CD1c-positive myeloid dendritic cell (primary cell): ENCODE results near the gene UNK.

Source experiments
- DNase-seq: peaks from one replicate; pipeline ENCODE4 v3.0.0-alpha.2; 2016; ENCODE audit errors: extremely low spot score

Gene UNK

GRCh38 chr17:75820094-75821080 lies 35.8 kb downstream of the UNK start:
- DNase-seq = no peak

DNA sequence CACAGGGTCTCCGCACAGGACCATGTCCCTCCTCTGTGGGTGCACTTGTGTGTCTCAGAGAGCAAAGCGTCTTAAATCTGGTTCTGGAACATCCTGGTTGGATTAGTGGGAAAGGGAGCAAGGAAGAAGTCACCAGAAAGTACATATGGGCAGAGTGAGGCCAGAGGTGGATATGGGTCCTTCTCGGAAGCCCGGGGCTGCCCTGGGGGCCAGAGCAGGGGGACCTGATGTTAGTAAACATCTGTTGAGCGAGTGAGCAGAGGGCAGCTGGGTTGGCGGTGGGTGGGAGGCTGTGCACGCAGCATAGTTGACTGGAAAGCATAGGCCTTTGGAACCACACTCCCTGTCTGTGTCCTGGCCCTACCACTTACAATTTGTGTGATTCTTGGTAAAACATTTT lies 36.9 kb downstream of the UNK start:
- DNase-seq = no peak

GRCh38 chr17:75822119-75822799 lies 37.7 kb downstream of the UNK start:
- DNase-seq = no peak

- no peak for DNase-seq
Observed at GRCh38 chr17:75822800-75823166, 38.2 kb downstream of the UNK start.

DNA sequence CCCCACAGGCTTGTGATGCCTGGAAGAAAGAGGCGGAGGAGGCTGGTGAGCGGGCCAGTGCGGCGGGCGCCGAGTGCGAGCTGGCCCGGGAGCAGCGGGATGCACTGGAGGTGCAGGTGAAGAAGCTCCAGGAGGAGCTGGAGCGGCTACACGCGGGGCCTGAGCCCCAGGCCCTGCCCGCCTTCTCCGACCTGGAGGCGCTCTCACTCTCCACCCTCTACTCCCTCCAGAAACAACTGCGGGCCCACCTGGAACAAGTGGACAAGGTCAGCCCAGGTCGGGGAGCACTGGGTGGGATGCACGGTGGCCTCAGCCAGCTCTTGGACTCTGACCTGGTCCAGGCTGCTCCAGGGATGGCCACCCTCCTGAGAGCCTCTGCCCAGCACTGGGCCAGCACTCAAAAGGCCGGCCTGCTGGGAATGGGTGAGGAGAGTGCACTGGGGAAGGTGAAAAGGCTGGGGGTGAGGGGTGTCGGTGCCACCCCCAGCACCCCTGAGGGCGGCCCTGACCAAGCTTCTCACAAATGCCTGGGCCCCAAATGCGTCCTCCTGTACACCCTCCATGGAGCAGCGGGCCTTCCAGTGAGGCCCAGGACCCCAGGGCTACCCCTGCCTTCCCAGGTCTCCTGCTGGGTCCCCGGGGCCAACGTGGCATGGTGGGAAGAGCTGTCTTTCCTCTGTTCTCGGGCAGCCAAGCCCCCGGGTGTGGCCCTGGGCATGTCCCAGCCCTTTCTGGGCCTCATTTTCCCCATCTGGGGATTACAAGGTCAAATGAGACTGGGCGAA lies 38.8 kb downstream of the UNK start:
- no peak for DNase-seq

DNA sequence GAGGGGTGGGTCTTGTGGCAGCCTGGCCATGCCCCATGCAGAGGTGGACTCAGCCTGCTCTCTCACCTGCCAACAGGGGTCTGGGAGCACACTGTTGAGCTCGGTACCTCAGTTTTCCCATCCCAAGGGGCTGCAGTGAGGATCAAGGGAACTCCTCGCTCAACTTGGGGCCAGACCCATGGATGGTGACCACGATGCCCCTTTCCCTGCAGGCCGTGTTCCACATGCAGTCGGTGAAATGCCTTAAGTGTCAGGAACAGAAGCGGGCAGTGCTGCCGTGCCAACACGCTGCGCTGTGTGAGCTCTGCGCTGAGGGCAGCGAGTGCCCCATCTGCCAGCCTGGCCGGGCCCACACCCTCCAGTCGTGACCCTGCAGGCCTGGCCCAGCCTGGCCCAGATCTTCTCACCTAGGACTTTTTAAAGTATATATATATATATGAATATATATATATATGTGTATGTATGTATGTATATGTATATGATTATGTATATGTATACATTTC lies 39.5 kb downstream of the UNK start:
- no peak for DNase-seq

GRCh38 chr17:75824666-75825065 lies 40.1 kb downstream of the UNK start:
- no peak for DNase-seq

GRCh38 chr17:75825149-75825552 lies 40.5 kb downstream of the UNK start:
- DNase-seq = no peak

- DNase-seq = no peak
Observed at GRCh38 chr17:75825748-75826370, 41.3 kb downstream of the UNK start.

DNA sequence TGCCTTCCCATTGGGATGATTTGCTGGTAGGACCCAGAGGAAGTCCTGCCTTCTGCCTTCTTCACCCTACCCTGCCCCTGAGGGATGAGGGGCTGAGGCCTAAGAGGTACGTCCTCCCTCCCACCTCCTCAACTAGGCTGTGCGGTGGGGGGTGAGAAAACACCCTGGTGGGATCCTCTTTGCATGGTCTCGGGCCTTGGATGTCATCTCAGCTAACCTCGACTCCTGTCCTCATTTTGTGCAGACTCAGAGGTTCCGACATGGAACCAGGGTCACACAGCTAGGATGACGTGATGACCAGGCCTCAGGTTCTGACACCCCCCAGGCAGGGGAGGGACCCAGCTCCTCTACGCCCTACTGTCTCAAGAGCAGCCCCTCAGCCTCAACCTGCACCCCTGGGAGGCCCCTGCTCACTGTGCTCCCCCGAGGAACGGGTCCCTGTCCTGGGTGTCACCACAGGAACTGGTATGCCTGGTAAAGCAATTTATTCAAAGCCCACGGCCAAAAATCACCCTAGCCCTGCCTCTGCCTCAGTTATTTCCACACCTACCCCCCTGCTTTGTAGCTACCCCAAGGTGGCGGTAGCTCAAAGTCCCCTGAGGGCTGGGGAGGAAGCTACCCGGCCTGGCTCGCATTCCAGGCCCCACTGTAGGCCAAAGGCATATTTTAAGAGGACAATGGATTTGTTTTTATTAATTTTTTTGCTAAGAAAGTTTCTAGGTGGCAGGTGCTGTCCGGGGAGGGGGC lies 42.1 kb downstream of the UNK start:
- DNase-seq = no peak

- peak; percentile 38 for DNase-seq
Observed at GRCh38 chr17:75827308-75828075, 42.9 kb downstream of the UNK start.

DNA sequence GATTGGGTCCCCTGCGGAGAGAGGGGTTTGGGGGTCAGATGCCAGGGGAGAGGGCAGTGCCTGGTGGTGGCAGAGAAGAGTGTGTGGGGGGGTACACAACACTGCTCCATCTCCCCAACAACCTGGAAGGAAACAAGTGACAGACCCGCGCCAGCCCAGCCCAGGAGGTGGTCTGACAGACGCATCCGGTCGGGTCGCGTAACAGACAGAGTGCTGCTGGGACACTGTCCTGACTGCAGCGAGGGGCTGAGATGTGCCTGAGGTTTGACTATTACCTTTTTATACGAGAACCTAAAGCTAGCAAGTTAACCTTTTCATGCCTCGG lies 43.4 kb downstream of the UNK start:
- DNase-seq = no peak

GRCh38 chr17:75828741-75829140 lies 44.1 kb downstream of the UNK start:
- DNase-seq = no peak

DNA sequence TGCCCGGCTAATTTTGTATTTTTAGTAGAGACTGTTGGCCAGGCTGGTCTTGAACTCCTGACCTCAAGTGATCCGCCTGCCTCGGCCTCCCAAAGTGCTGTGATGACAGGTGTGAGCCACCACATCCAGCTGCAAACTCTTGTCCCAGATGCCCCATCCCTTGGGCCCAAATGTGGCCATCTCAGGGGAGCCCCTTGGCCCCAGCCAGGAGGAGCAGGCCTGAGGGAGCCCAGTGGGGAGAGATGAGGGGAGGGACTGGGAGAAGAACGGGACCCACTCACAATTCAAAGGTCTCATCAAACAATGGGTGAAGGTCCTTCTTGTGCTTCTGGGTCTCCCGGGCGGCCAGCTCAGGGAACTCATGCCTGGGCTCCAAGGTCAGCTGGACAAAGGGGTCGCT lies 45.1 kb downstream of the UNK start:
- no peak for DNase-seq

DNA sequence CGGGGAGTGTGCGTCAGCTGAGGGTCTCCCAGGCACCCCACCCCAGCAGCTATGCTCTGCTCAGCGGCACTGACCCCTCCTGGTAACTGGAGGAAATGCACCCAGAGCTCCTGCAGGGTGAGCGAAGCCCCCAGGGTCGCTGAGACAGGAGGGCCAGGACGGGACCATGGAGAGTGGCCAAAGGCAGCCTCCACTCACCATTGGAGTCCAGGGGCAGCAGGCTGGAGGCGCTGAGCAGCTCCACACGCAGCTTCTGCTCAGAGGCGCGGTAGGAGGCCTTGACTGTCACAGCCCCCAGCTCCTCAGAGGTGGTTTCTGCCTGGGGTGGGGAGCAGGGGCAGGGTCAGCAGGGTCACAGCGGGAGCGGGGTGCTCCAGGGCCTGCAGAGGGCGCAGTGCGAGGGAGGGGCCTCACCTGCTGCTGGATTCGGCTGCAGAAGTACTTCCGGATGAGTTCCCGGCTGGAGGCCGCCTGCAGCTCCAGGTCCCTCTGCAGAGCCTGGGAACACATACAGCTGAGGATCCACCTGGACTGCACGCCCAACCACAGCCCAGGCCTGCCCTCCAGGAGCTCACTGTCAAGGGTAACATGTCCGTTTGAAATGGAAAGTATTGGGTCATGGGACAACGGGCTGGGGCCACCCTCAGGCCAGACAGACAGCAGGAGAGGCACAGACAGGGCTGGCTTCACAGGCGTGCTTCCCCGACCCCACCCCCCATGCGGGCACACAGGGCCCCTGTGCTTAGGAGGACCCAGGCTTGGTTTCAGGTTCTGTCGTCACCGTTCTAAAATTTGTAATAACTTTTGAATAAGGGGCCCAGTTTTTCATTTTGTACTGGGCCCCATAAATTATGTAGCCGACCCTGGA lies 45.8 kb downstream of the UNK start:
- DNase-seq = no peak

- DNase-seq = no peak
Observed at GRCh38 chr17:75831032-75831571, 46.5 kb downstream of the UNK start.

DNA sequence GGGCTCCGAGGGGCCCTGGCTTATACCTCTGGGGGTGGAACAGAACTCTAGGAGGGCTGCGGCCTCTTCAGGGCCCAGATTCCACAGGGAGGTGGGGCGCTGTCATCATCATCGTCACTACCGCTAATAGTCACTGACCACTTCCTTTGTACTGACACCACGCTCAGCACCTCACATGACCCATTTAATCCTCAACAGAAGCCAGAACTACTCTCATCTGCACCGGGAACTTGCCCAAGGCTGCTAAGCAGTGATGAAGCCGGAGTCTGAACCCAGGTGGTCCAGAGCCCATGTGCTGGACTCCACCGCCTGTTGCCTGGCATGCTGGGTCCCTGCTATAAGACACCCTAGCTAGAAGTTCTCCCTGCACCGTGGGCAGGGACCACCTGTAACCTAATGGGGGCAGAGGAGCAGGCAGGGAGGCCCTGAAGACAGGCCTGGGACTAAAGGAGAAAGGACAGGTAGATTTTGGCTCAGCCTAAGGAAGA lies 47.6 kb downstream of the UNK start:
- peak; percentile 76 for DNase-seq

- DNase-seq = no peak
Observed at GRCh38 chr17:75832652-75833400, 48.2 kb downstream of the UNK start.
